C4-2B (cell line): Measurements from ENCODE around the gene DDX39A.

Source experiments
- CTCF ChIP-seq: fragments of 450-650 bp; conservative IDR thresholded peaks from 2 replicates; pipeline ENCODE4 v1.5.1; 2017; ENCODE audit warnings: mild to moderate bottlenecking
- ZFX ChIP-seq: fragments of 450-650 bp; IDR thresholded peaks from 2 replicates; pipeline ENCODE4 v1.6.1; 2017

- no peak for TF ChIP-seq CTCF
- TF ChIP-seq ZFX: no peak; the same call in 1 of the 2 replicates
Observed at GRCh38 chr19:14418856-14419105, 360 bp downstream of the DDX39A start.
